ENCODE measurements around the gene DAGLA.

Gene DAGLA

DNA sequence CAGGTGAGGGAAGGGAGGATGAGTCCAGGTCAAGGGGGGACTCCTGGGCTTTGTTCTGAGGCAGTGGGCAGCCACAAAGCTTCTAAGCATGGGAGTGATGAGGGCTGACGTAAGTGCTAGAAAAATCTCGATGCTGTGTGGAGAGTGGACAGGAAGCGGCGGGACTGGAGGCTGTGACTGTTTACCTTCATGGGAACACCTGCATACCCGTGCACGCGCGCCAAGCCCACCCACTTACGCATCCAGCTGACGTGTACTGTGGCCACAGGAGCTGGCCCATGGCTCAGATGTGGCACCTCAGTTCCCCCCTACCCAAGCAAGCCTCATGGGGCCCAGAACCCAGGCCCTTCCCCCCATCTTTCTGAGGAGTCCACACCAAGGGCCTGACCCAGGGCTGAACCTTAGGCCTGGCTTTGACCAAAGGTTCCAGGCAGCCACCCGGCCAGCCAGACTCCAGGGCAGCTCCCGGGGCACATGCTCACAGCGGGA lies 86.2 kb downstream of the DAGLA start:
- no peak for DNase-seq
- H3K9me3 ChIP-seq: no peaks in the 10 kb centered on the region
- no peak overlapping the region for H3K27ac ChIP-seq
- H3K36me3 ChIP-seq: no peaks in the 10 kb centered on the region
- TF ChIP-seq, protein P1, sequence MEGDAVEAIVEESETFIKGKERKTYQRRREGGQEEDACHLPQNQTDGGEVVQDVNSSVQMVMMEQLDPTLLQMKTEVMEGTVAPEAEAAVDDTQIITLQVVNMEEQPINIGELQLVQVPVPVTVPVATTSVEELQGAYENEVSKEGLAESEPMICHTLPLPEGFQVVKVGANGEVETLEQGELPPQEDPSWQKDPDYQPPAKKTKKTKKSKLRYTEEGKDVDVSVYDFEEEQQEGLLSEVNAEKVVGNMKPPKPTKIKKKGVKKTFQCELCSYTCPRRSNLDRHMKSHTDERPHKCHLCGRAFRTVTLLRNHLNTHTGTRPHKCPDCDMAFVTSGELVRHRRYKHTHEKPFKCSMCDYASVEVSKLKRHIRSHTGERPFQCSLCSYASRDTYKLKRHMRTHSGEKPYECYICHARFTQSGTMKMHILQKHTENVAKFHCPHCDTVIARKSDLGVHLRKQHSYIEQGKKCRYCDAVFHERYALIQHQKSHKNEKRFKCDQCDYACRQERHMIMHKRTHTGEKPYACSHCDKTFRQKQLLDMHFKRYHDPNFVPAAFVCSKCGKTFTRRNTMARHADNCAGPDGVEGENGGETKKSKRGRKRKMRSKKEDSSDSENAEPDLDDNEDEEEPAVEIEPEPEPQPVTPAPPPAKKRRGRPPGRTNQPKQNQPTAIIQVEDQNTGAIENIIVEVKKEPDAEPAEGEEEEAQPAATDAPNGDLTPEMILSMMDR (IDR thresholded peaks at IDR 0.05): no peak
- no peaks in the 10 kb centered on the region for H3K4me1 ChIP-seq
- peaks cover 0 to 40% of the 10 kb centered on the region in 2 donors for H3K27me3 ChIP-seq
- no peak overlapping the region for H3K4me3 ChIP-seq
- intact Hi-C loops (cut with DNase I; ENCODE audit: low total_unique reads): no loop called here

DNA sequence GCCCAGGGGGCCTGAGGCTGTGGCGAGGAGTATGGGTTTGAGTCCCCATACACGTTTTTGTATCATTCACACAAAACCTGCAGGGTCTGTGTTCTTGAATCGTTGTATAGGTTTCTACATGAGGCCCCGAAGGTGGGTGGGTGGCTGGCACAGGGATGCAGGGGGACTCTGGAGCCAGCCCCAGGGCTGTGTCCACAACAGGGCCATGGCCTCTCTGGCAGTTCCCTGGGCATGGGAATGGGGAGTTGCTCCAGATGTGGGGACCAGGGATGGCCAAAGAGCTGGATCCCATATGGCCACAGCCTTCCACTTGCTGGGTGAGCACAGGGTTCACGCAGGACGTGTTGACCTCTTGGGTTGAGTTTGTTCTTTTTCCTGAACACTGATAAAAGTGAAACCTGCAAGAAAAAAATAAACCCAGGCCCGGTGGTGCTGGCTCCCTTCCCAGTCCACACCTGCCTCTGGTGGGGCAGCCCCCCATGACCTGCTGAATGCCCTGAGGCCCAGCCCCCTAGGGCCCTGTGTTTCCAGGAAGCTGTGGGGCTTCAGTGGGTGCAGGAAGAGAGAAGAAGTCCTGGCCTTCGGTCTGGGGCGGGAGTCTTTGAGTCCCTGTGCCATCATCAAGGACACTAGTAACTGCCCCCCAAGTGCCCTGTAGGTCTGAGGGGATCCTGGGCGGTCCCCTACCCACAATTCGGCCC lies 88.3 kb downstream of the DAGLA start:
- DNase-seq: no peak
- H3K4me1 ChIP-seq: no peaks in the 10 kb centered on the region

DNA sequence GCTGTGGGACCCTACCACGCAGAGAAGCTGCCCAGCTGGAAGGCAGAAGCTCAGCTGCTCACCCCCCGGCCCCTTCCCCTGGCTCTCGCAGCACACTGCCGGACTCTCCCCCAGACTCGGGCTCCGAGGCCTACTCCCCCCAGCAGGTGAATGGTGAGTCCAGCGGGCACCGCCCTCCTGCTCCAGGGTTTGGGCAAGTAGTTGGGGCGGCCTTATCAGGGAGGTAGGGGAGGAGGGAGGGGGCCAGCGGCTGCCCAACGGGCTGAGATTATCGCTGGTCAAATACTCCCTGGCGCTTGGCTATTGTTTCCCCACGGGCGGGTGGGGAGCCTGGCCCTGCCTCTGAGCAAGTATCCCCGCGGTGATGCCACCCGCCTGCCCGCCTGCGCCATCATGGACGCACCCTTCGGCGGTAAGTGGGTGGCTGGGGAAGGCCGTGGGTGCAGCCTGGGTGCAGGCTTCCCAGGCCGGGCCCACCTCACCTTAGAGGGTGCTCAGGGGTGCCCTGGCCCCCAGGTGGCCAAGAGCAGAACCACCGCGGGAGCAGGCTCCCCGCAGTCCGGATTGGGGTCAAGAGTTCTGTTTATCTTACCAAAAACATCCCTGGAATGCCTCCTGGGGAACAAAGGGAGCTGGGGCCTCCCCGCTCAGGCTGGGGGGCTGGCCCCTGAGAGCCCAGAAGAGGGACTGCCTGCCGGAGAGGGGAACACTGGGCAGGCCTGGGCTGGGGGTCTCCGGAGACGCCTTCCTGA lies 89.2 kb downstream of the DAGLA start:
- Histone ChIP-seq H3K27ac (no peak overlapping the region), H3K4me3 (no peak overlapping the region), H3K36me3 (no peaks in the 10 kb centered on the region), H3K9me3 (no peaks in the 10 kb centered on the region), H3K27me3 (peaks cover 0 to 11% of the 10 kb centered on the region in 2 donors), H3K4me1 (no peaks in the 10 kb centered on the region)
- no peak for DNase-seq
- TF ChIP-seq, protein P1 (IDR thresholded peaks at IDR 0.05): no peak
- intact Hi-C loops (cut with DNase I; ENCODE audit: low total_unique reads): no loop called here

More for the DNA sequence above, 88.3 kb downstream of the DAGLA start:
- intact Hi-C loops (cut with DNase I; ENCODE audit: low total_unique reads): no loop called here
- TF ChIP-seq, protein P1 (IDR thresholded peaks at IDR 0.05): no peak
- Histone ChIP-seq H3K4me3 (no peak overlapping the region), H3K27ac (no peak overlapping the region), H3K36me3 (no peaks in the 10 kb centered on the region), H3K9me3 (no peaks in the 10 kb centered on the region), H3K27me3 (peaks cover 0 to 18% of the 10 kb centered on the region in 2 donors)

GRCh38 chr11:61769946-61770683 lies 89.9 kb downstream of the DAGLA start:
- H3K4me1 ChIP-seq: no peaks in the 10 kb centered on the region
- no peak overlapping the region for H3K27ac ChIP-seq
- no peak for DNase-seq
- no peaks in the 10 kb centered on the region for H3K9me3 ChIP-seq
- no peak overlapping the region for H3K4me3 ChIP-seq
- H3K27me3 ChIP-seq: peaks cover 0 to 11% of the 10 kb centered on the region in 2 donors
- no peaks in the 10 kb centered on the region for H3K36me3 ChIP-seq
- intact Hi-C loops (cut with DNase I; ENCODE audit: low total_unique reads): no loop called here
- TF ChIP-seq, protein P1 (IDR thresholded peaks at IDR 0.05): no peak

DNA sequence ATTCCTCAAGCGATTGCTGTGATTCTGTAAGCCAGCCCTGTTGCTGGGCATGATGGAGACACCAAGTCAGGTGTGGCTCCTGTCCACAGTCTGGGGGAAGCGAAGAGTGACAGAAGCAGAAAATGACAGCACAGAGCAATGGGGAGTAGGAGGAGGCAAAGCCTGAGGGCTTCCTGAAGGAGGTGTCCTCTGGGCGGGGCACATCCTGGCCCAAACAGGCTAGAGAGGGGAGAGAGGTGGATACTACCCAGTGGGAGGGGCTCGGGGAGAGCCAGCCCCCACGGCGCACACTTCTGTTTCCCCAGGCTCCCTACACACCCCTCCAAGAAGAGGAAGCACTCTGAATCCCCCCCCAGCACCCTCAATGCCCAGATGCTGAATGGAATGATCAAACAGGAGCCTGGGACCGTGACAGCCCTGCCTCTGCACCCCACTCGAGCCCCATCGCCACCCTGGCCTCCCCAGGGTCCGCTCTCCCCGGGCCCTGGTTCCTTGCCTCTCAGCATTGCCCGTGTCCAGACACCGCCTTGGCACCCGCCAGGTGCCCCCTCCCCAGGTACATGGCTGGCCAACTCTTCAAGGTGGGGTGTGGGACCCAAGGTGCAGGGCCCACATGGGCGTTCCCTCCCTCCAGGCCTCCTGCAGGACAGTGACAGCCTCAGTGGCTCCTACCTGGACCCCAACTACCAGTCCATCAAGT lies 91.2 kb downstream of the DAGLA start:
- Histone ChIP-seq H3K36me3 (no peaks in the 10 kb centered on the region), H3K4me3 (no peak overlapping the region), H3K9me3 (no peaks in the 10 kb centered on the region), H3K27ac (no peak overlapping the region), H3K27me3 (peaks cover 0 to 15% of the 10 kb centered on the region in 2 donors), H3K4me1 (no peaks in the 10 kb centered on the region)
- no peak for DNase-seq
- TF ChIP-seq, protein P1 (IDR thresholded peaks at IDR 0.05): no peak
- intact Hi-C loops (cut with DNase I; ENCODE audit: low total_unique reads): no loop called here

All from tibial artery (tissue), 4 donors.